HG03342 (cell line): ENCODE data around the gene RASA4B.
A peak's percentile ranks its signal among the peaks of the same experiment; 100 is the strongest.
"Not testable (repeated sequence)": the region's sequence is repeated elsewhere in the genome, so short reads cannot be mapped to it uniquely, and the experiment has no call there.

Source experiments
- ATAC-seq: cut with Tn5 transposase; IDR thresholded peaks from one replicate; pipeline ENCODE4 v1.9.1; 2021; ENCODE audit warnings: mild to moderate bottlenecking, moderate library complexity; ENCODE audit not compliant: unreplicated experiment

The RASA4B gene

GRCh38 chr7:102474736-102475435 lies 42.7 kb downstream of the RASA4B start:
- ATAC-seq: not testable (repeated sequence)

GRCh38 chr7:102474116-102474515 lies 43.5 kb downstream of the RASA4B start:
- ATAC-seq: not testable (repeated sequence)

- no peak for ATAC-seq
Measured at GRCh38 chr7:102473271-102473991, 44.1 kb downstream of the RASA4B start.

- no peak for ATAC-seq
Measured at GRCh38 chr7:102472126-102473041, 45.2 kb downstream of the RASA4B start.

GRCh38 chr7:102471791-102472125 lies 45.8 kb downstream of the RASA4B start:
- ATAC-seq: no peak

GRCh38 chr7:102469972-102470825 lies 47.4 kb downstream of the RASA4B start:
- no peak for ATAC-seq

- no peak for ATAC-seq
Measured at GRCh38 chr7:102469351-102469971, 48.1 kb downstream of the RASA4B start.

GRCh38 chr7:102468478-102469350 lies 48.9 kb downstream of the RASA4B start:
- no peak for ATAC-seq

GRCh38 chr7:102467581-102468477 lies 49.7 kb downstream of the RASA4B start:
- no peak for ATAC-seq

- ATAC-seq: no peak
Measured at GRCh38 chr7:102466097-102466496, 51.5 kb downstream of the RASA4B start.

- ATAC-seq: peak; percentile 88
Measured at GRCh38 chr7:102464577-102465280, 52.8 kb downstream of the RASA4B start, which contains the start of the genes ALKBH4 and LRWD1. TSS of gene ALKBH4 (minus strand) at chr7:102464863. CDS start at chr7:102464836, 27 bp downstream. TSS of gene LRWD1 (plus strand) at chr7:102464984. CDS start at chr7:102465081, 97 bp downstream.

- ATAC-seq: no peak
Measured at GRCh38 chr7:102463841-102464576, 53.6 kb downstream of the RASA4B start.

GRCh38 chr7:102460467-102460866 lies 57.1 kb downstream of the RASA4B start:
- no peak for ATAC-seq

- ATAC-seq: no peak
Measured at GRCh38 chr7:102459221-102459844, 58.2 kb downstream of the RASA4B start.

- ATAC-seq: no peak
Measured at GRCh38 chr7:102457352-102457924, 60.1 kb downstream of the RASA4B start.

- no peak for ATAC-seq
Measured at GRCh38 chr7:102456327-102456726, 61.2 kb downstream of the RASA4B start.
